ENCODE measurements around the gene GNG2. TPM values are rescaled to one million over a fixed set of nuclear protein-coding genes. Genes with fewer than 3 reads are reported as not detected.

Gene GNG2
- total and polyA plus RNA-seq, 2 of the 8 experiments (the other 6 are each of a cell fraction or from before 2014, with no cell fraction given) = 8.2 to 17.9 TPM

DNA sequence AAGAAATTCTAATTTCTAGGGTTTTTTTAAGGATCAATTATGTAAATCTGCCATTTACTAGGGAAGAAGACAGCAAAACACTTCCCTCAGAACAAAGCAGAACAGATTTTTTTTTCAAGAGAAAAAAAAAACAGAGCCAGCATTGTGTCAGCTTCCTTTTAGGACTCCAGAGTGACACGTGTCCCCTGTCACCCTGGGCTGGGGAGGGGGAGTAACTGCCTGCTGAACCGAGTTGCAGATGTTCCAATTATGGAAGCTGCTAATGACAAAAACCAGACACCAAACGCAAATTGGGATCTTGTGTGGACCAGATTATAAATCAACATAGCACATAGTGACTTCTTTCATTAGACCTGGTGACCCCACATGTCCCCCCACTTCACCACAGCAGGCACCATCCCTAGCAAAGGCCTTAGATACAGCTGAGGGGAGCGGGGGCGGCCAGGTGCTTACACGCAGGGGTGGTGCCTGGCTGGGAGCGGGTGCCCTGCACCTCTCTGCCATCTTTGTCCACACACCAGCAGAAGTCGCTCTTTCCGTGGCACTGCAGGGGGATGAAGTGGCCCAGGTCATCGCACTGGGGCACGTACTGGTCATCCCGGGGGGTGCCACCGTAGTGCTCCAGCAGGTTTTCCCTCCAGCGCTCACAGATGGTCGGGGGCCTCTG lies 154.3 kb downstream of the GNG2 start:
- WGBS, 2 experiments (ENCODE audit: extremely low coverage in 1 of 2, insufficient coverage in 1 of 2, insufficient read length in 1 of 2, insufficient replicate concordance in 2 of 2, low coverage in 1 of 2, low lambda C conversion rate in 2 of 2, missing lambda C conversion rate in 1 of 2) = 98% methylated on average over 15 of the region's 15 CpGs; no CpG with 5 or more reads in 1 of the 2 experiments
- no peak for DNase-seq (ENCODE audit: low read depth in 1 of 2, low spot score in 2 of 2)
- H3K36me3 ChIP-seq (ENCODE audit: control insufficient read depth in 2 of 4, insufficient read depth in 4 of 4, low read length in 3 of 4) = peaks cover 7 to 23% (median 16%) of the 10 kb centered on the region in 4 experiments
- TF ChIP-seq NANOG (IDR thresholded peaks at IDR 0.05; ENCODE audit: insufficient read depth, low read depth, low read length, poor library complexity, severe bottlenecking) (no peak), NRF1 (IDR thresholded peaks at IDR 0.05; ENCODE audit: low read depth, low read length) (no peak), RBBP5 (IDR thresholded peaks at IDR 0.05; ENCODE audit: borderline replicate concordance, low read depth, low read length) (no peak), CHD1 (IDR thresholded peaks at IDR 0.05; ENCODE audit: low read depth, low read length) (no peak), ZNF274 (IDR thresholded peaks at IDR 0.05; ENCODE audit: borderline replicate concordance, extremely low read depth, low read length) (no peak), TCF12 (IDR thresholded peaks at IDR 0.05; ENCODE audit: low read depth, low read length) (no peak), CREB1 (IDR thresholded peaks at IDR 0.05) (no peak), TAF7 (optimal IDR thresholded peaks at IDR 0.05; ENCODE audit: borderline replicate concordance, low read depth, low read length) (no peak), CEBPB (IDR thresholded peaks at IDR 0.05; ENCODE audit: low read depth, low read length) (no peak), CBX8 (IDR thresholded peaks at IDR 0.05; ENCODE audit: borderline replicate concordance, low read depth, low read length) (no peak), RFX5 (IDR thresholded peaks at IDR 0.05; ENCODE audit: borderline replicate concordance, low read depth, low read length) (no peak)
- TF ChIP-seq, protein P1, sequence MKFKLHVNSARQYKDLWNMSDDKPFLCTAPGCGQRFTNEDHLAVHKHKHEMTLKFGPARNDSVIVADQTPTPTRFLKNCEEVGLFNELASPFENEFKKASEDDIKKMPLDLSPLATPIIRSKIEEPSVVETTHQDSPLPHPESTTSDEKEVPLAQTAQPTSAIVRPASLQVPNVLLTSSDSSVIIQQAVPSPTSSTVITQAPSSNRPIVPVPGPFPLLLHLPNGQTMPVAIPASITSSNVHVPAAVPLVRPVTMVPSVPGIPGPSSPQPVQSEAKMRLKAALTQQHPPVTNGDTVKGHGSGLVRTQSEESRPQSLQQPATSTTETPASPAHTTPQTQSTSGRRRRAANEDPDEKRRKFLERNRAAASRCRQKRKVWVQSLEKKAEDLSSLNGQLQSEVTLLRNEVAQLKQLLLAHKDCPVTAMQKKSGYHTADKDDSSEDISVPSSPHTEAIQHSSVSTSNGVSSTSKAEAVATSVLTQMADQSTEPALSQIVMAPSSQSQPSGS (IDR thresholded peaks at IDR 0.05; ENCODE audit: low read length) = no peak

More for the DNA sequence above, 154.3 kb downstream of the GNG2 start:
- Histone ChIP-seq H3K56ac (replicated peaks; ENCODE audit: insufficient read length, low read depth, low read length) (no peak overlapping the region), H3K14ac (ENCODE audit: insufficient read length) (no peak overlapping the region), H4K20me1 (replicated peaks in 1 of 2; ENCODE audit: control insufficient read depth in 1 of 2, insufficient read depth in 2 of 2, low read length in 2 of 2) (no peaks in the 10 kb centered on the region), H4K91ac (replicated peaks; ENCODE audit: insufficient read length, low read length) (no peak overlapping the region), H2BK12ac (ENCODE audit: low read depth, low read length) (no peak overlapping the region), H3K27ac (ENCODE audit: low read depth, low read length) (no peak overlapping the region), H3K79me1 (ENCODE audit: low read depth, low read length) (no peaks in the 10 kb centered on the region), H4K8ac (ENCODE audit: extremely low read depth, insufficient read depth, low read length) (no peak overlapping the region), H2BK15ac (ENCODE audit: low read length) (no peak overlapping the region), H3K23me2 (ENCODE audit: low read depth, low read length) (no peaks in the 10 kb centered on the region), H2BK5ac (ENCODE audit: low read depth, low read length) (no peak overlapping the region), H2BK120ac (replicated peaks; ENCODE audit: low read depth, low read length) (no peak overlapping the region), H3K4ac (replicated peaks; ENCODE audit: insufficient read length, low read depth, low read length) (no peak overlapping the region), H3K9ac (replicated peaks in 1 of 4; ENCODE audit: extremely low read depth in 1 of 4, low read depth in 3 of 4, low read length in 3 of 4) (no peak overlapping the region), H3K27me3 (replicated peaks in 1 of 4; ENCODE audit: control insufficient read depth in 3 of 4, extremely low read depth in 1 of 4, insufficient read depth in 3 of 4, low read length in 3 of 4) (no peaks in the 10 kb centered on the region), H2AK5ac (ENCODE audit: low read depth, low read length) (no peak overlapping the region), H2BK20ac (ENCODE audit: low read length) (no peak overlapping the region), H3K4me1 (replicated peaks in 1 of 4; ENCODE audit: control insufficient read depth in 3 of 4, insufficient read depth in 4 of 4, low read length in 3 of 4) (peaks cover 2 to 12% (median 10%) of the 10 kb centered on the region in 4 experiments; a peak in 6 of 7 replicates), H3K18ac (ENCODE audit: extremely low read depth, low read length) (no peak overlapping the region), H3K4me2 (ENCODE audit: insufficient read depth in 1 of 2, low read depth in 2 of 2, low read length in 2 of 2) (no peak overlapping the region), H4K5ac (ENCODE audit: insufficient read length, low read depth, low read length) (no peak overlapping the region), H3K23ac (ENCODE audit: insufficient read length) (no peak overlapping the region), H3K4me3 (ENCODE audit: extremely low read depth in 1 of 4, insufficient read depth in 2 of 4, low read depth in 3 of 4, low read length in 4 of 4) (no peak overlapping the region), H3K9me3 (ENCODE audit: insufficient read depth in 2 of 2, low read depth in 1 of 2, low read length in 1 of 2) (no peaks in the 10 kb centered on the region; a peak in 1 of 4 replicates), H2AFZ (ENCODE audit: low read length) (no peak overlapping the region), H3K79me2 (ENCODE audit: control insufficient read depth in 1 of 2, insufficient read depth in 2 of 2, low read length in 2 of 2) (no peaks in the 10 kb centered on the region)
- POLR2A ChIA-PET (ENCODE audit: partially characterized antibody) = interaction anchor here (0.6 to 1.6 kb wide), 4 partner anchors 9 to 920 kb away, joined by 3 to 5 read pairs (median 3); partner anchors contain the start of gene TRIM9
- CTCF ChIA-PET (ENCODE audit: partially characterized antibody) = interaction anchor here (0.6 to 5.0 kb wide), 33 partner anchors 8 to 448 kb away, joined by 3 to 46 read pairs (median 3); partner anchors contain the start of gene NID2
- FAIRE-seq = no peak
